GM10266 (cell line): ENCODE data around the gene DSE.
"Not testable (repeated sequence)": the region's sequence is repeated elsewhere in the genome, so short reads cannot be mapped to it uniquely, and the experiment has no call there.

ENCODE experiments used
- DNase-seq: peaks from one replicate; pipeline ENCODE4 v3.0.0; 2012; ENCODE audit errors: extremely low spot score
- CTCF ChIP-seq: IDR thresholded peaks from 2 replicates; pipeline ENCODE4 v1.5.1; 2012; ENCODE audit warnings: mild to moderate bottlenecking, low read depth; ENCODE audit not compliant: control insufficient read depth, insufficient read depth; ENCODE audit errors: missing control alignments

The DSE gene

DNA sequence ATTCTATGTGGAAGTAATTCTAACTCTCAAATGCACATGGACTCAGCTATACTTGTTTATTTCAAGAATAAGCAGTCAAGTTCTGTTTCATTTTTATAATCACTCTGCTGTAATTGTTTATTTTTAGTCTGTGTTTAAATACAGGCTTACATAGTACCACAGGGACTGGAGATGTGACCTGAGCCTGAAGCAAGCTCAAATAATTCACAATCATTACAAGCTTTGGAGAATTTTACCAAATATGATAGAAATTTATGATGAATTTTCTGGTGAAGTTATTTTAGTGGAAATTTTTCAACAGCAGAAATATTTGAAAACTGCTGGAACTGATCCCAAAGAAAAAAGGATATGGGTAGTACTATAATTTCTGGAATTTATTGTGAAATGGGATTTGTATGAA lies 41.6 kb upstream of the DSE start:
- TF ChIP-seq CTCF = no peak
- no peak for DNase-seq

- no peak for DNase-seq
- no peak for TF ChIP-seq CTCF
These were observed 40.2 kb upstream of the DSE start for GRCh38 chr6:116330511-116330910.

- no peak for DNase-seq
- no peak for TF ChIP-seq CTCF
These were observed 38.7 kb upstream of the DSE start for GRCh38 chr6:116332096-116332495.

DNA sequence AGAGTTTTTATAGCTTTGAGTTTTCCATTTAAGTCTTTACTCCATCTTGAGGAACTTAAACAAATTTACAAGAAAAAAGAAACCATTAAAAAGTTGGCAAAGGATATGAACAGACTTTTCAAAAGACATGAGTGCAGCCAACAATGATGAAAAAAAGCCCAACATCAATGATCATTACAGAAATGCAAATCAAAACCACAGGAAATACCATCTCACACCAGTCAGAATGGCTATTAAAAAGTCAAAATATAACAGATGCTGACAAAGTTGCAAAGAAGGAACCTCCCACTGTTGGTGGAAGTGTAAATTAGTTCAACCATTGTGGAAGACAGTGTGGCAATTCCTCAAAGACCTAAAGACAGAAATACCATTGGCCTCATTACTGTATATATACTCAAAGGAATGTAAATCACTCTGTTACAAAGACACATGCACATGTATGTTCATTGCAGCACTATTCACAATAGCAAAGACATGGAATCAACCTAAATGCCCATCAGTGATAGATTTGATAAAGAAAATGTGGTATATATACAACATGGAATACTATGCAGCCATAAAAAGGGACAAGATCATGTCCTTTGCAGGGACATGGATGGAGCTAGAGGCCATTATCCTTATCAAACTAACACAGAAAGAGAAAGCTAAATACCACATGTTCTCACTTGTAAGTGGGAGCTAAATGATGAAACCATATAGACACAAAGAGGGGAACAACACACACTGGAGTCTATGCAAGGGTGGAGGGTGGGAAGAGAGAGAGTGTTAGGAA lies 35.9 kb upstream of the DSE start:
- not testable (repeated sequence) for DNase-seq

DNA sequence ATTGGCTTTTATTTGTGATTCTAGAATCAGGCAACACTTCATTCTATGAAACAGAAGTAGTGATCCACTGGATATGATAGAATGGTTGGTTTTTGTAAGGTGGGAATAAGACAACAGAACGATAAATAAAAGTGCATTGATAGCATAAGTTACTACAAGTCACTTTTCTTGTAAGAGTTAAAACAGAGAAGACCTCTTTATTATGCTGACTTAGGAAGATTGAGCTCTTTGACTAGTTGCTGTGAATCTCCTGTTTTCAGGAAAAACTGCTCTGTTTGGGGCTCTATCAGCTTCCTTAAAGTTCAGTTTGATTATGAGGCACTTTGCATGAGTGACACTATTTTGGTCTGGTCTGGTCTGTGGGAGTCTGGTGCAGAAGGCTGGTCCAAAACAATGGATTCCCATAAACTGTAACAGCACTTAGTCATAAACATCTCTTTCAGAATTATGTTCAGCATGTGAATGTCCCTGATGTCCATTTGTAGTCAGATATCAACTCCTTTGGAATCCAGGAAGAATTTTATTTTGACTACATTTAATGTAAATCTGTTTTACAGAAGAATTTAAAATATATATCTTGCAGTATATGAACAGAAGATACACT lies 35.0 kb upstream of the DSE start:
- TF ChIP-seq CTCF = no peak
- DNase-seq = no peak

GRCh38 chr6:116338943-116339342 lies 31.8 kb upstream of the DSE start:
- no peak for DNase-seq
- TF ChIP-seq CTCF = no peak

DNA sequence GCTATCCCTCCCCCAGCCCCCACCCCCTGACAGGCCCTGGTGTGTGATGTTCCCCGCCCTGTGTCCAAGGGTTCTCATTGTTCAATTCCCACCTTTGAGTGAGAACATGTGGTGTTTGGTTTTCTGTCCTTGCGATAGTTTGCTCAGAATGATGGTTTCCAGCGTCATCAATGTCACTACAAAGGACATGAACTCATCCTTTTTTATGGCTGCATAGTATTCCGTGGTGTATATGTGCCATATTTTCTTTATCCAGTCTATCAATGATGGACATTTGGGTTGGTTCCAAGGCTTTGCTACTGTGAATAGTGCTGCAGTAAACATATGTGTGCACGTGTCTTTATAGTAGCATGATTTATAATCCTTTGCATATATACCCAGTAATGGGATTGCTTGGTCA lies 30.1 kb upstream of the DSE start:
- DNase-seq = not testable (repeated sequence)

DNA sequence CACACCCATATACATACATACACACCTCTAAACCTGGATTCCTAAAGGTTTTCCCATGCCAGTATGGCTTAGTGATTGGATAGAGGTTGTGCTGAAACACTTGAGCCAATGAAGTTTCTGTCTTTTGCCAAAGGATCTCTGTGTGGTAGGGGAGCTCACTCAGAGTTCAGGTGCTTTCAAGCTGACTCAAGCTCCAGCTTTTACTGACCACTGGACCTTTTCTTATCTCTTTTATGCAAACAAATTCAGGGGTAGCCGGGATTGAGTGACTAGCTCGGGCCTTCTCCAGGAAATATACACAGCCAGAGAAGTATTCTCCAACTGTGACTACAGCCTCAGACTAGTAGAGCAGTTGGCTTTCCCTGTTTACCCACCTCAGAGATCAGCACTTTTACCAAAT lies 21.5 kb upstream of the DSE start:
- TF ChIP-seq CTCF = no peak
- DNase-seq = no peak
